GM12801 (cell line): ENCODE data around the gene GPR31.

Experiments used
- CTCF ChIP-seq: IDR thresholded peaks from one replicate; pipeline ENCODE4 v1.5.1; 2011; ENCODE audit warnings: control low read depth; ENCODE audit not compliant: insufficient read length; ENCODE audit errors: extremely low read depth

The GPR31 gene

DNA sequence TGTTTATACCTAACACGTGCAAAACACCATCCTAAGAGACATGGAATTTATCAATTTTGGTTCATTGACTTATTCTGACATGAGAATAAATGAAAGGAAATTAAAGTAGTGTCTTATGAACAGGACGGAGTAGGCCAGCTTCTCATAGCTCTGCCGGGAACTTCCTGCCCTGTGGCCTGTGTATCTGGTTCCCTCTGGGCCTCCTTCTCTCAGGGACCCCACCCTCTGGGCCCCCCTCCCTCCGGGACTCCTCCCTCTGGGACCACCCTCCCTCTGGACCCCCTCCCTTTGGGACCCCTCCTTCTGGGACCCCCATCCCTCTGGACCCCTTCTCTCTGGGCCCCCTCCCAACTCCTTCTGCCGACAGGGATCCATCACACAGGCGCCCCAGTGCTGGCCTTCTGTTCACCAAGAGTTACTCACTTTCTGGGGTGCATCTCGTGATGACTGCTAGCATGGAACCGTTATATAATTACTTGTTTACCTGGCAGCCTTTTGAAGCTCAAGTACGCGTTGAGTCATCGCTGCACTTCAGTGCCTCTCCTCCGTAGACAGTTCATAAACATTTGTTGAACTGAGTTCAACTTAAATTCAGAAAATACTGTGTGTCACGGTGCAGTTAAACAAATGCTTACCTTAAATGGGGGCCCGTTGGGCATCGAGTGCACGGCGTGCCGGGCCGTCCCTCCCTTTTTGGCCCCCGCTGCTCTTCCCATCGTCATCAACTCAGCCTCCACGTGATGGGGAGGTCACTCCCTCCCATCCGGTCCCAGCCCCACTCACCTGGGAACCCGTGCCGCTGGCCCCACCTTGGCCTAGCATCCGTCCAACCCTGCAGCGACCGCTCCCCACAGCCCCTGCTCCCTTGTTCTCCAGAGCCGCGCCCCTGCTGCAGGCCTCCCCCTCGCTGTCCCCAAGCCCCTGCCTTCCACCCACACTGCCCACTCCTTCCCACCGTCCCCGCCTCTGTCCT is 26.8 kb downstream of the GPR31 start:
- TF ChIP-seq CTCF = no peak

DNA sequence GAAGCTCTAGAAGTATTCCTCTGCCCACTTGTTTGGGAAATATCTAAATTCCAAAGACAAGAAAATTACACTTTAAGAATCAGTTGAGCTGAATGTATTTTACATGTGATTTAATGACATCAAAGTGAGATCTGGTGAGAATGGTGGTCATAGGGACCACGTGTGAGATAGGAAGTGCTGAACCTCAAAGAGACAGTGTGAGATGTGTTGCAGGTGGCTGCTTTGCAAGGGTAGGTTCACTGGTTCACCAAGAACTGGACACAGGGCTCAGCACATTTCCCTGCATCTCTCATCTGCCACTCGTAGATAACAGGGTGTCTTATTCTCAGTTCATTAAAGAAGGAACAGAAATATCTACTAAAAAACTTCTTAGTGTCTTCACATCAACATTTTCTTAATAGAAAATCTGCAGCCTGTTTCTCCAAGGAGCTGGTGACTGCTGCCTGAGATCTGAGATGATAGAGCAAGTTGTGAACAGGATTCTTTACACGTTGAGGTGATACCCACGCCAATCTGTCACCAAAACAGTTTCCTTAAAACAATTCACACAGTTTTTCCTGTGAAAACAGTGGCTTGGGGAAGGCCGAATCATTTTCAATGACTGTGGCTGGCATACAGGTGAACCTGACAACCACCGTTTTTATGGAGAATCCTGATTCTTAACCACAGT is 27.6 kb downstream of the GPR31 start:
- no peak for TF ChIP-seq CTCF

- TF ChIP-seq CTCF = no peak
Measured at GRCh38 chr6:167129562-167129961, 28.2 kb downstream of the GPR31 start.

- TF ChIP-seq CTCF = no peak
Measured at GRCh38 chr6:167129159-167129558, 28.6 kb downstream of the GPR31 start.

DNA sequence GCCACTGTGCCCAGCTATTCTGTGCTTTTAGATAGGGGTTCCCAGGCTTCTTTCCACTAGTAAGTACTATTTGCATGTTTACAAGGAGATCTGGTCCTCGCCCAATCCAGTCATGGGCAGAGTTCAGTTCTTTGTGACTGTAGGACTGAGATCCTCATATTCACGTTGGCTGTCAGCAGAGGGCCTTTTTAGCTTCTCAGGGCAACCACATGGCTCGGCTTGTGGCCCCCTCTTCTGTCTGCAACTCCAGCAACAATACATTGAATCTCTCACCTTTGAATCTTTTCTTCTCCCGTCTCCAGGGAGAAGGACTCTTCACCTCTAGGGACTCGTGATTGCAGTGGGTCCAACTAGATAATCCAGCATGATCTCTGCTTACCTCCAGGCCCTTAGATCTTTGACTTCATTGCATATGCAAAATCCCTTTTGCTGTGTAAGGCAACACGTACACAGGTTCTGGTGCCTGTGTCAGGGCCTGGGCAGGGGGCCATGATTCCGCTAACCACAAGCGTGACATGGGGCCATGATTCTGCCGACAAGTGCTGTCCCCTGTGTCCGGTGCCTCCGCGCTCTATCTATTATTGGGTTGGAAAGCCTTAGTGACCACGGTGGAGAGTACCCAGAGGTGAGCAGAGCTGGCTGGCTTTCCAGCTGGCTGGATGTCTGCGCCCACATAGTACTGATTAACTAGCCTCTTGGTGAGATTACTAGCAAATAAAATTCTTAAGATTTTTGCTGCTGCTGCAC is 29.8 kb downstream of the GPR31 start:
- no peak for TF ChIP-seq CTCF

DNA sequence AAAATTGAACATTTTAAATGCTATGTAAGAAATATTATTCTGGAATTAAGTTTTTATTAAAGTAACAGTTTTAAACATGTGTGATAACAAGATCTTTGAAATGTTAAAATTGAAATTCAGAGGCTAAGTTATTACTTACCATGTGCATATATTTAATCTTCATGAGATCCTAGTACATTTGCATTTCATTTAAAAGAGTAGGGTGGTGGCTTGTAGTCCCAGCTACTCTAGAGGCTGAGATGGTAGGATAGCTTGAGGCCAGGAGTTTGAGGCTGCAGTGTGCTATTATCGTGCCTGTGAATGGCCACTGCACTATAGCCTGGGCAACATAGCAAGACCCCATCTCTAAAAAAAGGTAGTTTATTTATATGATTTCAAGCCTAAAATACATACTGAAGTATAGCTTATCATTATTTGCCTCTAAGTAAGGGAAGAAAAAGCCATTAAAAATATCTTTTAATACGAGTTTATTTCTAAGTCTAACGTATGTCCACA is 31.9 kb downstream of the GPR31 start:
- no peak for TF ChIP-seq CTCF

- no peak for TF ChIP-seq CTCF
Measured at GRCh38 chr6:167125410-167125809, 32.4 kb downstream of the GPR31 start.
